ENCODE measurements around the gene ZFPL1.

- TF ChIP-seq, protein P1, sequence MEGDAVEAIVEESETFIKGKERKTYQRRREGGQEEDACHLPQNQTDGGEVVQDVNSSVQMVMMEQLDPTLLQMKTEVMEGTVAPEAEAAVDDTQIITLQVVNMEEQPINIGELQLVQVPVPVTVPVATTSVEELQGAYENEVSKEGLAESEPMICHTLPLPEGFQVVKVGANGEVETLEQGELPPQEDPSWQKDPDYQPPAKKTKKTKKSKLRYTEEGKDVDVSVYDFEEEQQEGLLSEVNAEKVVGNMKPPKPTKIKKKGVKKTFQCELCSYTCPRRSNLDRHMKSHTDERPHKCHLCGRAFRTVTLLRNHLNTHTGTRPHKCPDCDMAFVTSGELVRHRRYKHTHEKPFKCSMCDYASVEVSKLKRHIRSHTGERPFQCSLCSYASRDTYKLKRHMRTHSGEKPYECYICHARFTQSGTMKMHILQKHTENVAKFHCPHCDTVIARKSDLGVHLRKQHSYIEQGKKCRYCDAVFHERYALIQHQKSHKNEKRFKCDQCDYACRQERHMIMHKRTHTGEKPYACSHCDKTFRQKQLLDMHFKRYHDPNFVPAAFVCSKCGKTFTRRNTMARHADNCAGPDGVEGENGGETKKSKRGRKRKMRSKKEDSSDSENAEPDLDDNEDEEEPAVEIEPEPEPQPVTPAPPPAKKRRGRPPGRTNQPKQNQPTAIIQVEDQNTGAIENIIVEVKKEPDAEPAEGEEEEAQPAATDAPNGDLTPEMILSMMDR (IDR thresholded peaks at IDR 0.05) = no peak
- TF ChIP-seq POLR2A (IDR thresholded peaks at IDR 0.05) (no peak), POLR2AphosphoS5 (IDR thresholded peaks at IDR 0.05) (no peak)
Observed at GRCh38 chr11:65121447-65121864, 37.4 kb downstream of the ZFPL1 start.

Measured in gastroesophageal sphincter (tissue), 3 donors.